GM23338 (cell line): Measurements from ENCODE around the gene SLC15A4. TPM values are rescaled to one million over a fixed set of nuclear protein-coding genes. Genes with fewer than 3 reads are reported as not detected.

Experiments
- ATAC-seq: fragments of 200-7000 bp; cut with Tn5 transposase; 3 replicates; pipeline ENCODE4 v1.9.1; 2020
- DNase-seq: peaks from one replicate; pipeline ENCODE4 v3.0.0-alpha.2; 2015; ENCODE audit warnings: low spot score
- H2AFZ ChIP-seq: fragments of 200-600 bp; sonication (generic); 2 replicates; pipeline ENCODE4 v1.8.0; 2016; ENCODE audit warnings: antibody characterized with exemption, mild to moderate bottlenecking, moderate library complexity
- H3F3A ChIP-seq: fragments of 200-600 bp; sonication (generic); replicated peaks from 2 replicates; pipeline ENCODE4 v1.8.0; 2017; ENCODE audit warnings: antibody characterized with exemption, mixed run types, low read depth
- H3K27ac ChIP-seq: fragments of 200-600 bp; sonication (generic); 2 replicates; pipeline ENCODE4 v1.6.1; 2016; ENCODE audit warnings: low read depth
- H3K27me3 ChIP-seq: fragments of 200-600 bp; sonication (generic); 2 replicates; pipeline ENCODE4 v1.8.0; 2016; ENCODE audit warnings: mild to moderate bottlenecking, mixed run types, moderate library complexity; ENCODE audit not compliant: insufficient read depth
- H3K36me3 ChIP-seq: fragments of 200-600 bp; sonication (generic); 2 replicates; pipeline ENCODE4 v1.8.0; 2016; ENCODE audit warnings: mild to moderate bottlenecking; ENCODE audit not compliant: insufficient read depth
- H3K4me1 ChIP-seq: fragments of 200-600 bp; sonication (generic); 2 replicates; pipeline ENCODE4 v1.8.0; 2016; ENCODE audit warnings: mild to moderate bottlenecking, moderate library complexity; ENCODE audit not compliant: insufficient read depth
- H3K4me2 ChIP-seq: fragments of 200-600 bp; sonication (generic); 2 replicates; pipeline ENCODE4 v1.7.1; 2017; ENCODE audit warnings: mixed run types
- H3K4me3 ChIP-seq: fragments of 200-600 bp; sonication (generic); 2 replicates; pipeline ENCODE4 v1.6.1; 2016; ENCODE audit warnings: mixed run types
- H3K79me2 ChIP-seq: fragments of 200-600 bp; sonication (generic); replicated peaks from 2 replicates; pipeline ENCODE4 v1.8.0; 2017; ENCODE audit warnings: mild to moderate bottlenecking; ENCODE audit not compliant: insufficient read depth
- H3K9me2 ChIP-seq: fragments of 200-600 bp; sonication (generic); 2 replicates; pipeline ENCODE4 v1.8.0; 2017; ENCODE audit not compliant: insufficient read depth
- H4K20me1 ChIP-seq: fragments of 200-600 bp; sonication (generic); replicated peaks from 2 replicates; pipeline ENCODE4 v1.8.0; 2017; ENCODE audit warnings: mild to moderate bottlenecking; ENCODE audit not compliant: insufficient read depth
- H3K27ac Mint-ChIP-seq: 2 replicates; pipeline ENCODE4 v1.8.0; 2020; ENCODE audit warnings: inconsistent platforms, mild to moderate bottlenecking, moderate library complexity, mixed read lengths
- H3K27me3 Mint-ChIP-seq: 3 replicates; pipeline ENCODE4 v1.8.0; 2022; ENCODE audit warnings: low read depth, mild to moderate bottlenecking, moderate library complexity, mixed read lengths, inconsistent platforms; ENCODE audit not compliant: insufficient read depth, poor library complexity
- H3K36me3 Mint-ChIP-seq: 3 replicates; pipeline ENCODE4 v1.8.0; 2021; ENCODE audit warnings: low read depth, mild to moderate bottlenecking, inconsistent platforms, moderate library complexity, mixed read lengths
- H3K4me1 Mint-ChIP-seq: 3 replicates; pipeline ENCODE4 v1.8.0; 2020; ENCODE audit warnings: mild to moderate bottlenecking, inconsistent platforms, mixed read lengths
- H3K4me3 Mint-ChIP-seq: 3 replicates; pipeline ENCODE4 v1.8.0; 2021; ENCODE audit warnings: moderate library complexity, mild to moderate bottlenecking, inconsistent platforms, mixed read lengths
- H3K9me3 Mint-ChIP-seq: 3 replicates; pipeline ENCODE4 v1.8.0; 2020; ENCODE audit warnings: moderate library complexity, mild to moderate bottlenecking, inconsistent platforms, mixed read lengths
- CREB1 ChIP-seq: fragments of 250-450 bp; sonication (Bioruptor Pico); IDR thresholded peaks from 2 replicates; pipeline ENCODE4 v1.5.0; 2020; ENCODE audit warnings: low read depth, mild to moderate bottlenecking, moderate library complexity
- ETS1 ChIP-seq: IDR thresholded peaks from 2 replicates; pipeline ENCODE4 v1.6.1; 2016; ENCODE audit warnings: antibody characterized with exemption
- EZH2 ChIP-seq: fragments of 200-600 bp; sonication (generic); IDR thresholded peaks from one replicate; pipeline ENCODE4 v1.8.0; 2017; ENCODE audit warnings: antibody characterized with exemption, mild to moderate bottlenecking, low read depth; ENCODE audit not compliant: unreplicated experiment
- EZH2phosphoT487 ChIP-seq: fragments of 200-600 bp; sonication (generic); IDR thresholded peaks from one replicate; pipeline ENCODE4 v1.8.1; 2018; ENCODE audit warnings: antibody characterized with exemption; ENCODE audit not compliant: unreplicated experiment
- JUNB ChIP-seq: IDR thresholded peaks from one replicate; pipeline ENCODE4 v1.6.1; 2016; ENCODE audit warnings: antibody characterized with exemption; ENCODE audit not compliant: unreplicated experiment
- NANOG ChIP-seq: IDR thresholded peaks from 2 replicates; pipeline ENCODE4 v1.6.1; 2016; ENCODE audit warnings: antibody characterized with exemption, borderline replicate concordance
- POLR2AphosphoS5 ChIP-seq: IDR thresholded peaks from 2 replicates; pipeline ENCODE4 v1.6.1; 2016; ENCODE audit warnings: antibody characterized with exemption, low read depth
- REST ChIP-seq: IDR thresholded peaks from one replicate; pipeline ENCODE4 v1.6.1; 2018; ENCODE audit warnings: antibody characterized with exemption; ENCODE audit not compliant: unreplicated experiment
- STAT1 ChIP-seq: IDR thresholded peaks from one replicate; pipeline ENCODE4 v1.6.1; 2016; ENCODE audit warnings: antibody characterized with exemption; ENCODE audit not compliant: unreplicated experiment
- ZNF331 ChIP-seq: fragments of 250-450 bp; sonication (Bioruptor Pico); IDR thresholded peaks from 2 replicates; pipeline ENCODE4 v1.5.0; 2020; ENCODE audit warnings: low read depth, mild to moderate bottlenecking, moderate library complexity
- polyA plus RNA-seq: library from polyadenylated mRNA; unstranded; fragments of >200 nt; fragmentation: Nextera tagmentation; extraction: Ambion mirVana; gene quantifications from 2 replicates; pipeline ENCODE4 v1.2.1, GENCODE V29; 2016
- total RNA-seq: library from RNA; depleted of rRNA; stranded (reverse); fragments of >200 nt; shearing (Covaris generic); gene quantifications from 2 replicates; pipeline ENCODE4 v1.2.3, GENCODE V29; 2014
- TF ChIP-seq, protein P1 (sequence below), 2 experiments: fragments of 200-600 bp in 1 of 2; sonication (generic) in 1 of 2; conservative IDR thresholded peaks; 2 replicates each; pipeline versions ENCODE4 v1.5.1 to v1.6.1; 2016 to 2017; ENCODE audit warnings: antibody characterized with exemption in 2 of 2, low read depth in 2 of 2, mild to moderate bottlenecking in 2 of 2, moderate library complexity in 1 of 2

Gene SLC15A4
- total and polyA plus RNA-seq, 2 experiments from 2014 or later: 7.7 to 30.3 TPM

DNA sequence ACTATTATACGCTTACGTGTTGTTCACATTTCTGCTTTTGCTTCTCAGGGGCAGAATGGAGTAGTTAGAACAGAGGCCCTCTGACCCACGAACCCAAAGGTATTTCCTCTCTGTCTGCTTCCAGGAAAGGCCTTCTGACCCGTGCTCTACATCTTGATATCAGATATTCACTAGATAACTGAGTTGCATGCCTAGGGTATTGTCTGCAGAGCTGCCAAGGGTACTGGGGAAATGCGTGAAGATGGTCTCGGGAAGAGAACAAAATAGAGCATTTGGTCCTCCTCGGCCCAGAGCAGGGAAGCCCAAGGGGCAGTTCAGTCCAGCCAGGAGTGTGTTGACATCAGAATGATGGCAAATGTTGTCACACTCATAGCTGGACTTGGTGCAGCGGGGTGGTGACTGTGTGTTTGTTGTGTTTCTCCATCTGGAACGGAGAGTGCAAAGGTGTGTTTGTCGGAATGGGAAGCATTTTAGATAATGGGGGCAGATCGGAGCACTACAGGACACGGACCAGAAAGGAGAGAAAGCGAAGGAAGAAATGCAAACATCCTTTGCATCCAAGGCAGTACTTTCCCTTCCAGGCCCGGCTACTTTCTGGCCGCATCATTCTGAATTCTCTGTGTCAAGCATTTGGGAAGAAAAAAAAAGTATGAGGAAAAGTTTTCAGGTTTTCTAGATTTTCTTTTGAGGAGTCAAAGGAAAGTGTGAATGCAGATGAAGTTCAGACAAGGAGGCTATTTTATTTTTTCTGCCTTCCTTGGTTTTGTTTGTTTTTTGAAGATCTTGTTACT is 37.7 kb upstream of the SLC15A4 start (continued):
- TF ChIP-seq, protein P1, sequence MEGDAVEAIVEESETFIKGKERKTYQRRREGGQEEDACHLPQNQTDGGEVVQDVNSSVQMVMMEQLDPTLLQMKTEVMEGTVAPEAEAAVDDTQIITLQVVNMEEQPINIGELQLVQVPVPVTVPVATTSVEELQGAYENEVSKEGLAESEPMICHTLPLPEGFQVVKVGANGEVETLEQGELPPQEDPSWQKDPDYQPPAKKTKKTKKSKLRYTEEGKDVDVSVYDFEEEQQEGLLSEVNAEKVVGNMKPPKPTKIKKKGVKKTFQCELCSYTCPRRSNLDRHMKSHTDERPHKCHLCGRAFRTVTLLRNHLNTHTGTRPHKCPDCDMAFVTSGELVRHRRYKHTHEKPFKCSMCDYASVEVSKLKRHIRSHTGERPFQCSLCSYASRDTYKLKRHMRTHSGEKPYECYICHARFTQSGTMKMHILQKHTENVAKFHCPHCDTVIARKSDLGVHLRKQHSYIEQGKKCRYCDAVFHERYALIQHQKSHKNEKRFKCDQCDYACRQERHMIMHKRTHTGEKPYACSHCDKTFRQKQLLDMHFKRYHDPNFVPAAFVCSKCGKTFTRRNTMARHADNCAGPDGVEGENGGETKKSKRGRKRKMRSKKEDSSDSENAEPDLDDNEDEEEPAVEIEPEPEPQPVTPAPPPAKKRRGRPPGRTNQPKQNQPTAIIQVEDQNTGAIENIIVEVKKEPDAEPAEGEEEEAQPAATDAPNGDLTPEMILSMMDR (conservative IDR thresholded peaks at IDR 0.05; ENCODE audit: low read depth in 2 of 2): no peak
- TF ChIP-seq STAT1: no peak
- no peak for TF ChIP-seq EZH2
- TF ChIP-seq ZNF331 (CRISPR knock-in tag): no peak
- TF ChIP-seq POLR2AphosphoS5: no peak

GRCh38 chr12:128859311-128859710 is 35.6 kb upstream of the SLC15A4 start:
- no peaks in the 10 kb centered on the region for H3K36me3 ChIP-seq
- no peak overlapping the region for H3K27ac ChIP-seq
- TF ChIP-seq CREB1 (CRISPR knock-in tag) (no peak), EZH2phosphoT487 (no peak), EZH2 (no peak)
- ATAC-seq (no peak), DNase-seq (no peak)
- H3K36me3 Mint-ChIP-seq: peaks cover 42% of the 10 kb centered on the region
- H3K79me2 ChIP-seq: no peaks in the 10 kb centered on the region
- H3K4me2 ChIP-seq: no peak overlapping the region
- H3K9me2 ChIP-seq: no peaks in the 10 kb centered on the region; the same call in 1 of the 2 replicates
- H2AFZ ChIP-seq: no peak overlapping the region
- H3K4me3 ChIP-seq: no peak overlapping the region
- H3K4me1 Mint-ChIP-seq: peaks cover 6% of the 10 kb centered on the region
- H3K27me3 Mint-ChIP-seq: peaks cover 14% of the 10 kb centered on the region
- no peak overlapping the region for H3K27ac Mint-ChIP-seq
- 0 out of 2 replicates have a peak, but pooled peaks cover 3% of the 10 kb centered on the region for H3K27me3 ChIP-seq
- H3F3A ChIP-seq: no peaks in the 10 kb centered on the region
- H4K20me1 ChIP-seq: no peaks in the 10 kb centered on the region
- no peaks in the 10 kb centered on the region for H3K4me1 ChIP-seq
- no peak overlapping the region for H3K4me3 Mint-ChIP-seq
- peaks cover 94% of the 10 kb centered on the region for H3K9me3 Mint-ChIP-seq

GRCh38 chr12:128857133-128857763 is 33.5 kb upstream of the SLC15A4 start:
- no peak overlapping the region for H3K27ac ChIP-seq
- no peak overlapping the region for H2AFZ ChIP-seq
- no peak for ATAC-seq
- H3K27me3 Mint-ChIP-seq: peaks cover 14% of the 10 kb centered on the region
- H3K4me3 Mint-ChIP-seq: no peak overlapping the region
- no peak overlapping the region for H3K27ac Mint-ChIP-seq
- H3K4me3 ChIP-seq: no peak overlapping the region
- no peaks in the 10 kb centered on the region for H4K20me1 ChIP-seq
- H3K4me2 ChIP-seq: no peak overlapping the region
- H3K4me1 Mint-ChIP-seq: peaks cover 6% of the 10 kb centered on the region
- no peaks in the 10 kb centered on the region; the same call in 1 of the 2 replicates for H3K9me2 ChIP-seq
- H3K4me1 ChIP-seq: no peaks in the 10 kb centered on the region
- no peaks in the 10 kb centered on the region for H3K79me2 ChIP-seq
- H3K36me3 ChIP-seq: no peaks in the 10 kb centered on the region
- no peaks in the 10 kb centered on the region for H3F3A ChIP-seq
- no peak for DNase-seq
- H3K27me3 ChIP-seq: peaks cover 7% of the 10 kb centered on the region; the same call in 1 of the 2 replicates
- H3K36me3 Mint-ChIP-seq: peaks cover 31% of the 10 kb centered on the region
- peaks cover 83% of the 10 kb centered on the region for H3K9me3 Mint-ChIP-seq
- TF ChIP-seq STAT1 (no peak), POLR2AphosphoS5 (no peak), NANOG (no peak), ETS1 (no peak), CREB1 (CRISPR knock-in tag) (no peak), ZNF331 (CRISPR knock-in tag) (no peak), REST (no peak), EZH2phosphoT487 (no peak), JUNB (no peak), EZH2 (no peak)
- TF ChIP-seq, protein P1 (conservative IDR thresholded peaks at IDR 0.05; ENCODE audit: low read depth in 2 of 2): no peak
